HCT116 (cell line): ENCODE measurements around the gene DTWD1. TPM values are rescaled to one million over a fixed set of nuclear protein-coding genes. Genes with fewer than 3 reads are reported as not detected.

Experiments
- ATAC-seq: fragments of 200-7000 bp; cut with Tn5 transposase; 2 replicates; pipeline ENCODE4 v1.9.1; 2020; ENCODE audit warnings: mild to moderate bottlenecking, moderate library complexity
- BruUV-seq: library from RNA; stranded (reverse); fragments of 400-500 nt; replicated peaks from 2 replicates; lab custom pipeline; 2021; lab: Mats Ljungman, UMichigan
- CTCF ChIA-PET: fragments of 300-600 bp; sonication (Branson Sonifier 250); formaldehyde crosslinking; loops from one replicate; lab custom pipeline; 2021; ENCODE audit warnings: antibody characterized with exemption; lab: Charles Lee
- POLR2A ChIA-PET: fragments of 300-600, 350-600 bp; sonication (Branson Sonifier 250); formaldehyde crosslinking; loops from one replicate; lab custom pipeline; 2021; ENCODE audit warnings: antibody characterized with exemption; lab: Charles Lee
- RAD21 ChIA-PET, 2 experiments: fragments of 300-600 bp; sonication (Branson Sonifier 250); formaldehyde crosslinking; loops; one replicate each; lab custom pipeline; 2023; ENCODE audit warnings: low total read pairs in 2 of 2; ENCODE audit not compliant: uncharacterized antibody in 2 of 2, unreplicated experiment in 2 of 2, low non-redundant PET in 1 of 2; lab: Charles Lee
- DNase-seq: peaks from one replicate; pipeline ENCODE4 v3.0.0-alpha.2; 2010; ENCODE audit warnings: low read depth, low spot score
- H2AFZ ChIP-seq: fragments of 200-600 bp; shearing (Covaris generic), sonication (generic); 2 replicates; pipeline ENCODE4 v1.6.1; 2017; ENCODE audit warnings: low read depth, mixed run types, mixed read lengths, antibody characterized with exemption, low read length; ENCODE audit not compliant: poor library complexity, severe bottlenecking
- H3K27ac ChIP-seq: 2 replicates; pipeline ENCODE4 v1.5.1; 2012; ENCODE audit warnings: low read depth, low read length
- H3K27me3 ChIP-seq: fragments of 200-600 bp; sonication (generic); 2 replicates; pipeline ENCODE4 v1.6.1; 2016; ENCODE audit warnings: mixed run types, low read length, mixed read lengths; ENCODE audit not compliant: insufficient read depth
- H3K36me3 ChIP-seq, 2 experiments: fragments of 200-500 bp in 1 of 2; fragments of 200-600 bp in 1 of 2; sonication (Bioruptor generic) in 1 of 2; sonication (generic) in 1 of 2; 2 replicates each; pipeline versions ENCODE4 v1.5.1 to v1.6.1; 2014 to 2016; ENCODE audit warnings: low read length in 2 of 2, inconsistent platforms in 1 of 2, mixed read lengths in 1 of 2, mixed run types in 1 of 2; ENCODE audit not compliant: insufficient read depth in 2 of 2, control insufficient read depth in 1 of 2
- H3K4me1 ChIP-seq, 2 experiments: fragments of 200-600 bp in 1 of 2; sonication (generic) in 1 of 2; 2 replicates each; pipeline versions ENCODE4 v1.5.1 to v1.6.1; 2012 to 2017; ENCODE audit warnings: low read length in 2 of 2, inconsistent platforms in 1 of 2, mild to moderate bottlenecking in 1 of 2, mixed read lengths in 1 of 2, mixed run types in 1 of 2, moderate library complexity in 1 of 2; ENCODE audit not compliant: insufficient read depth in 2 of 2, control insufficient read depth in 1 of 2
- H3K4me2 ChIP-seq: fragments of 200-600 bp; sonication (generic); 2 replicates; pipeline ENCODE4 v1.6.1; 2017; ENCODE audit warnings: mixed run types, low read length, mixed read lengths
- H3K4me3 ChIP-seq, 2 experiments: fragments of 200-600 bp in 1 of 2; sonication (generic) in 1 of 2; replicated peaks in 1 of 2; 2 replicates each; pipeline ENCODE4 v1.5.1; 2011 to 2016; ENCODE audit warnings: low read length in 2 of 2, control low read depth in 1 of 2, low read depth in 1 of 2, mild to moderate bottlenecking in 1 of 2, mixed read lengths in 1 of 2, mixed run types in 1 of 2
- H3K79me2 ChIP-seq: fragments of 200-600 bp; sonication (generic); 2 replicates; pipeline ENCODE4 v1.6.1; 2017; ENCODE audit warnings: mild to moderate bottlenecking, mixed run types, low read length, moderate library complexity, mixed read lengths; ENCODE audit not compliant: insufficient read depth
- H3K9ac ChIP-seq: fragments of 200-600 bp; sonication (generic); 2 replicates; pipeline ENCODE4 v1.6.1; 2016; ENCODE audit warnings: low read length, mixed read lengths
- H3K9me2 ChIP-seq: fragments of 200-600 bp; sonication (generic), shearing (Covaris generic); 2 replicates; pipeline ENCODE4 v1.6.1; 2017; ENCODE audit warnings: mixed run types, mild to moderate bottlenecking, moderate library complexity; ENCODE audit not compliant: insufficient read depth
- H3K9me3 ChIP-seq, 2 experiments: fragments of 200-500 bp in 1 of 2; fragments of 200-600 bp in 1 of 2; sonication (Bioruptor generic) in 1 of 2; sonication (generic) in 1 of 2; 2 replicates each; pipeline ENCODE4 v1.6.1; 2014 to 2017; ENCODE audit warnings: low read length in 2 of 2, mixed read lengths in 2 of 2, inconsistent platforms in 1 of 2, low read depth in 1 of 2, mild to moderate bottlenecking in 1 of 2, mixed run types in 1 of 2, moderate library complexity in 1 of 2; ENCODE audit not compliant: control insufficient read depth in 1 of 2, insufficient read depth in 1 of 2
- H4K20me1 ChIP-seq: fragments of 200-600 bp; sonication (generic), shearing (Covaris generic); 2 replicates; pipeline ENCODE4 v1.6.1; 2017; ENCODE audit warnings: mixed run types, mild to moderate bottlenecking, moderate library complexity; ENCODE audit not compliant: insufficient read depth
- CTCF ChIP-seq, 3 experiments: fragments of 200-600 bp in 1 of 3; sonication (generic) in 1 of 3; IDR thresholded peaks in 2 of 3; conservative IDR thresholded peaks in 1 of 3; 2 replicates each; pipeline ENCODE4 v1.5.1; 2012 to 2017; ENCODE audit warnings: low read depth in 2 of 3, low read length in 2 of 3, antibody characterized with exemption in 1 of 3, borderline replicate concordance in 1 of 3, control low read depth in 1 of 3, mild to moderate bottlenecking in 1 of 3, mixed read lengths in 1 of 3, mixed run types in 1 of 3, moderate library complexity in 1 of 3; ENCODE audit not compliant: insufficient read depth in 1 of 3
- EGR1 ChIP-seq: IDR thresholded peaks from 2 replicates; pipeline ENCODE4 v1.6.1; 2012; ENCODE audit warnings: low read depth
- ELF1 ChIP-seq: IDR thresholded peaks from 2 replicates; pipeline ENCODE4 v1.6.1; 2012; ENCODE audit warnings: low read depth, borderline replicate concordance
- EZH2phosphoT487 ChIP-seq: fragments of 200-600 bp; IDR thresholded peaks from 2 replicates; pipeline ENCODE4 v1.6.1; 2018; ENCODE audit warnings: antibody characterized with exemption, borderline replicate concordance
- FOSL1 ChIP-seq: IDR thresholded peaks from 2 replicates; pipeline ENCODE4 v1.6.1; 2012; ENCODE audit warnings: low read depth
- JUND ChIP-seq: IDR thresholded peaks from 2 replicates; pipeline ENCODE4 v1.6.1; 2012
- MAX ChIP-seq: IDR thresholded peaks from 2 replicates; pipeline ENCODE4 v1.6.1; 2012
- POLR2A ChIP-seq: IDR thresholded peaks from 2 replicates; pipeline ENCODE4 v1.7.0; 2011; ENCODE audit warnings: borderline replicate concordance; ENCODE audit not compliant: insufficient read depth, insufficient read length; ENCODE audit errors: extremely low read depth
- POLR2AphosphoS5 ChIP-seq: IDR thresholded peaks from 2 replicates; pipeline ENCODE4 v1.6.1; 2011; ENCODE audit warnings: mild to moderate bottlenecking, low read depth, low read length, moderate library complexity
- RAD21 ChIP-seq: IDR thresholded peaks from 2 replicates; pipeline ENCODE4 v1.6.1; 2012; ENCODE audit warnings: low read depth, mild to moderate bottlenecking
- SIN3A ChIP-seq: IDR thresholded peaks from 2 replicates; pipeline ENCODE4 v1.6.1; 2012; ENCODE audit warnings: low read depth
- SP1 ChIP-seq: IDR thresholded peaks from 2 replicates; pipeline ENCODE4 v1.6.1; 2012; ENCODE audit warnings: low read depth
- SRF ChIP-seq: IDR thresholded peaks from 2 replicates; pipeline ENCODE4 v1.6.1; 2012; ENCODE audit warnings: low read depth
- TCF7L2 ChIP-seq: IDR thresholded peaks from 2 replicates; pipeline ENCODE4 v1.7.0; 2011; ENCODE audit warnings: borderline replicate concordance, inconsistent platforms; ENCODE audit not compliant: insufficient read depth, insufficient read length; ENCODE audit errors: extremely low read depth
- YY1 ChIP-seq: IDR thresholded peaks from 2 replicates; pipeline ENCODE4 v1.6.1; 2011; ENCODE audit warnings: low read length, low read depth, moderate library complexity, mild to moderate bottlenecking; ENCODE audit not compliant: insufficient replicate concordance; ENCODE audit errors: extremely low read depth
- ZNF274 ChIP-seq: fragments of 200-500 bp; sonication (Bioruptor generic); IDR thresholded peaks from 2 replicates; pipeline ENCODE4 v1.6.1; 2014; ENCODE audit warnings: mild to moderate bottlenecking, low read depth, low read length, inconsistent platforms
- intact Hi-C: fragments of 100-400 bp; cut with micrococcal nuclease; formaldehyde crosslinking; loops from 2 replicates; pipeline ENCODE4 v1.10.0; 2022
- total RNA-seq: library from RNA; stranded (reverse); gene quantifications from one replicate; pipeline ENCODE4 v1.2.1, GENCODE V29; 2021; ENCODE audit not compliant: unreplicated experiment
- TF ChIP-seq, protein P1 (sequence below): IDR thresholded peaks from 2 replicates; pipeline ENCODE4 v1.6.1; 2012; ENCODE audit warnings: low read depth

The DTWD1 gene
- total RNA-seq, 1 experiment from 2014 or later: 34.5 TPM

DNA sequence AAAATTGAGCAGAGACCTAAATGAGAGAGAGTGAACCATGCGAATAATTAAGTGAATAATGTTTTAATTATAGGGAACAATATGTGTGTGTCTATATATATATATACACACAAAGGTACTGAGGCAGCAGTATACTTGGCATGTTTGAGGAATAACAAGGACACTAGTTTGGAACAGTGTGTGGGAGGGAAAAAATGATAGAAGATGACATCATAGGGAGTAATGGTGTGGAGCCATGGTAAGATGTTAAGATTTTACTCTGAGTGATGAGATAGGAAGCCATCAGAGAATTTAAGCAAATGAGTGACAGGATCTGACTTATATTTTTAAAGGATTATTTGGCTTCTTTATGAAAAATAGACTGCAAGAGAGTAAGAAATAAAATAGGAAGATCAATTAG lies 29.1 kb downstream of the DTWD1 start:
- H3K4me2 ChIP-seq: no peak overlapping the region
- intact Hi-C loops: no loop called here
- no peak overlapping the region for H3K9ac ChIP-seq
- no TSS peak for BruUV-seq
- no peaks in the 10 kb centered on the region for H3K79me2 ChIP-seq
- no peaks in the 10 kb centered on the region for H3K27me3 ChIP-seq
- DNase-seq: no peak
- TF ChIP-seq RAD21 (no peak), SIN3A (no peak), SRF (no peak), FOSL1 (no peak), ELF1 (no peak), CTCF (IDR thresholded peaks at IDR 0.05 in 2 of 3, conservative IDR thresholded peaks at IDR 0.05 in 1 of 3; ENCODE audit: borderline replicate concordance in 1 of 3, insufficient read depth in 1 of 3, low read depth in 2 of 3, low read length in 2 of 3) (no peak), POLR2A (no peak), POLR2AphosphoS5 (no peak)
- H3K36me3 ChIP-seq: no peaks in the 10 kb centered on the region
- H3K27ac ChIP-seq: no peak overlapping the region
- no peak overlapping the region for H2AFZ ChIP-seq
- peaks cover 0 to 4% of the 10 kb centered on the region in 2 experiments; a peak in 2 of 4 replicates for H3K9me3 ChIP-seq
- no peaks in the 10 kb centered on the region for H3K4me1 ChIP-seq
- no peak for ATAC-seq
- ChIA-PET CTCF (no interaction called here), POLR2A (no interaction called here), RAD21 (no interaction called here)
- no peaks in the 10 kb centered on the region for H4K20me1 ChIP-seq
- no peak overlapping the region for H3K4me3 ChIP-seq
- no peaks in the 10 kb centered on the region for H3K9me2 ChIP-seq

DNA sequence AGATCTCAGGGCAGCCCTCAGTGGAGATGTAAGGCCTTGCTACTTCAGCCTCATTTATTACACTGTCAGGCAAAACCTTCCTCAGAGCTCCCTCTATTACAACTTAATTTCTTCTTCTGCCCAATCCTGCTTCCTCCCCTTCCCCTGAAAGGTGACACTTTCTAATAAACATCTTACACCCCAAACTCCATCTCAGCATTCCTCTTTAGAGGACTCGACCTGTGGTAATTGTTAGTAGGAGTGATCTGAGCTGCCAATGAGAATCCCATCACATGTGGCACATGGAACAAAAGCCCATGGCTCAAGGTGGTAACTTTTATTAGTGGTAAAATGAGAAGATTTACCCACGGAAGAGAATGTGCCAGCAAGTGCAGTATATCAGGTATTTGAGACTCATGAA lies 29.8 kb downstream of the DTWD1 start:
- DNase-seq: no peak
- H3K27me3 ChIP-seq: no peaks in the 10 kb centered on the region
- no peak overlapping the region for H3K4me3 ChIP-seq
- no peaks in the 10 kb centered on the region for H3K9me2 ChIP-seq
- ChIA-PET CTCF (no interaction called here), POLR2A (no interaction called here), RAD21 (no interaction called here)
- H4K20me1 ChIP-seq: no peaks in the 10 kb centered on the region
- peaks cover 0 to 4% of the 10 kb centered on the region in 2 experiments; a peak in 2 of 4 replicates for H3K9me3 ChIP-seq
- no peak overlapping the region for H3K27ac ChIP-seq
- no peaks in the 10 kb centered on the region for H3K4me1 ChIP-seq
- no peak overlapping the region for H3K9ac ChIP-seq
- H3K79me2 ChIP-seq: no peaks in the 10 kb centered on the region
- ATAC-seq: no peak
- BruUV-seq: no TSS peak
- H3K36me3 ChIP-seq: no peaks in the 10 kb centered on the region
- no peak overlapping the region for H2AFZ ChIP-seq
- intact Hi-C loops: no loop called here
- H3K4me2 ChIP-seq: no peak overlapping the region
- no peak for TF ChIP-seq EGR1
- TF ChIP-seq TCF7L2: no peak
- TF ChIP-seq POLR2A: no peak
- TF ChIP-seq ZNF274: no peak
- TF ChIP-seq JUND: no peak
- no peak for TF ChIP-seq YY1
- TF ChIP-seq, protein P1, sequence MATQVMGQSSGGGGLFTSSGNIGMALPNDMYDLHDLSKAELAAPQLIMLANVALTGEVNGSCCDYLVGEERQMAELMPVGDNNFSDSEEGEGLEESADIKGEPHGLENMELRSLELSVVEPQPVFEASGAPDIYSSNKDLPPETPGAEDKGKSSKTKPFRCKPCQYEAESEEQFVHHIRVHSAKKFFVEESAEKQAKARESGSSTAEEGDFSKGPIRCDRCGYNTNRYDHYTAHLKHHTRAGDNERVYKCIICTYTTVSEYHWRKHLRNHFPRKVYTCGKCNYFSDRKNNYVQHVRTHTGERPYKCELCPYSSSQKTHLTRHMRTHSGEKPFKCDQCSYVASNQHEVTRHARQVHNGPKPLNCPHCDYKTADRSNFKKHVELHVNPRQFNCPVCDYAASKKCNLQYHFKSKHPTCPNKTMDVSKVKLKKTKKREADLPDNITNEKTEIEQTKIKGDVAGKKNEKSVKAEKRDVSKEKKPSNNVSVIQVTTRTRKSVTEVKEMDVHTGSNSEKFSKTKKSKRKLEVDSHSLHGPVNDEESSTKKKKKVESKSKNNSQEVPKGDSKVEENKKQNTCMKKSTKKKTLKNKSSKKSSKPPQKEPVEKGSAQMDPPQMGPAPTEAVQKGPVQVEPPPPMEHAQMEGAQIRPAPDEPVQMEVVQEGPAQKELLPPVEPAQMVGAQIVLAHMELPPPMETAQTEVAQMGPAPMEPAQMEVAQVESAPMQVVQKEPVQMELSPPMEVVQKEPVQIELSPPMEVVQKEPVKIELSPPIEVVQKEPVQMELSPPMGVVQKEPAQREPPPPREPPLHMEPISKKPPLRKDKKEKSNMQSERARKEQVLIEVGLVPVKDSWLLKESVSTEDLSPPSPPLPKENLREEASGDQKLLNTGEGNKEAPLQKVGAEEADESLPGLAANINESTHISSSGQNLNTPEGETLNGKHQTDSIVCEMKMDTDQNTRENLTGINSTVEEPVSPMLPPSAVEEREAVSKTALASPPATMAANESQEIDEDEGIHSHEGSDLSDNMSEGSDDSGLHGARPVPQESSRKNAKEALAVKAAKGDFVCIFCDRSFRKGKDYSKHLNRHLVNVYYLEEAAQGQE: no peak
- TF ChIP-seq EZH2phosphoT487: no peak
- TF ChIP-seq SP1: no peak
- no peak for TF ChIP-seq MAX
